SJSA1 (cell line): ENCODE data around the gene PROB1. TPM values are rescaled to one million over a fixed set of nuclear protein-coding genes. Genes with fewer than 3 reads are reported as not detected.
A peak's percentile ranks its signal among the peaks of the same experiment; 100 is the strongest.
"Not testable (repeated sequence)": the region's sequence is repeated elsewhere in the genome, so short reads cannot be mapped to it uniquely, and the experiment has no call there.

Experiments used
- DNase-seq, 2 experiments: peaks; one replicate each; pipeline ENCODE4 v3.0.0-alpha.2; 2015 to 2020; ENCODE audit warnings: low spot score in 2 of 2, low read depth in 1 of 2
- H3K27ac ChIP-seq: fragments of 250-450 bp; sonication (Bioruptor Pico); 2 replicates; pipeline ENCODE4 v1.5.1; 2020; ENCODE audit warnings: mild to moderate bottlenecking, moderate library complexity
- H3K27me3 ChIP-seq: fragments of 250-450 bp; sonication (Bioruptor Pico); replicated peaks from 2 replicates; pipeline ENCODE4 v1.5.1; 2020; ENCODE audit warnings: mild to moderate bottlenecking, moderate library complexity
- H3K36me3 ChIP-seq: fragments of 250-450 bp; sonication (Bioruptor Pico); 2 replicates; pipeline ENCODE4 v1.5.1; 2020; ENCODE audit warnings: mild to moderate bottlenecking
- H3K4me1 ChIP-seq: fragments of 250-450 bp; sonication (Bioruptor Pico); replicated peaks from 2 replicates; pipeline ENCODE4 v1.6.1; 2021; ENCODE audit warnings: mild to moderate bottlenecking
- H3K4me3 ChIP-seq: fragments of 250-450 bp; sonication (Bioruptor Pico); 2 replicates; pipeline ENCODE4 v1.5.1; 2020; ENCODE audit warnings: mild to moderate bottlenecking
- H3K9me3 ChIP-seq: fragments of 250-450 bp; sonication (Bioruptor Pico); replicated peaks from 2 replicates; pipeline ENCODE4 v1.5.1; 2020; ENCODE audit warnings: mild to moderate bottlenecking
- total RNA-seq: library from RNA; depleted of rRNA; stranded (reverse); fragments of >200 nt; shearing (Covaris generic); gene quantifications from 2 replicates; pipeline ENCODE4 v1.2.3, GENCODE V29; 2014

PROB1 gene
- total RNA-seq, 1 experiment from 2014 or later, result 0.58 TPM

DNA sequence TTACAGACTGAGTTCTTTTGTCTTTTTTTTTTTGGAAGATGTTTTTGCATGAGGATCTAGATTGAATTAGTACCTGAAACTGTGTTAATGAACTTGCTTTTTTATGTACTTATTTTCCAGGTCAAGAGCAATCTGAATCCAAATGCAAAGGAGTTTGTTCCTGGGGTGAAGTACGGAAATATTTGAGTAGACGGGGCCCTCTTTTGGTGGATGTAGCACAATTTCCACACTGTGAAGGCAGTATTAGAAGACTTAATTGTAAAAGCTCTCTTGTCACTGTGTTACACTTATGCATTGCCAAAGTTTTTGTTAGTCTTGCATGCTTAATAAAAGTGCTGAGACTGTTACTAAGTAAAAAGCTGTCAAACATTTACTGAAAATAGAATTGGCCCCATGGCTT, 26.3 kb downstream of the PROB1 start:
- Histone ChIP-seq H3K27ac (no peak overlapping the region), H3K9me3 (no peaks in the 10 kb centered on the region), H3K4me3 (no peak overlapping the region), H3K4me1 (no peaks in the 10 kb centered on the region), H3K27me3 (no peaks in the 10 kb centered on the region), H3K36me3 (peaks cover 86% of the 10 kb centered on the region)
- no peak for DNase-seq

- Histone ChIP-seq H3K4me1 (no peaks in the 10 kb centered on the region), H3K27ac (no peak overlapping the region), H3K4me3 (no peak overlapping the region), H3K36me3 (peaks cover 57% of the 10 kb centered on the region), H3K27me3 (no peaks in the 10 kb centered on the region), H3K9me3 (no peaks in the 10 kb centered on the region)
- no peak for DNase-seq
Measured at GRCh38 chr5:139364466-139364865, 30.4 kb downstream of the PROB1 start.

DNA sequence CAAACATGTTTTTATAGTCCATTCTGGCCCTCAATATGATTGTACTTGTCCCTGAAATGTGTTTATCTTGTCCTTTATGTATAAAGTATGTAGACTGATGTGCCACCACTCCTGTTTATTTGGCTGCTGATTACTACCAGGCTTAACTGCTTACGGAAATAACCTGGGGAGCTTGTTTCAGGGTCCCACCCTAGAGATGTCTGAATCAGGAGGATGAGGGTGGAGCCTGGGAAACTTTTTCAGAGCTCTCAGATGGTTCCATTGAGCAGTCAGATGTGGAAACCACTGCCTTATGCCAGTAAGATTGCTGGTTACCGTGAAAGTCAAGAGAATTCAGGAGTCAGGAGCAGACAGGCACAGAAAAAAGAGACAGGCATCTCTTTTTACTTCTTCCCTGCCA, 31.0 kb downstream of the PROB1 start:
- no peak overlapping the region for H3K4me3 ChIP-seq
- DNase-seq, result no peak
- H3K4me1 ChIP-seq, result no peaks in the 10 kb centered on the region
- H3K27me3 ChIP-seq, result no peaks in the 10 kb centered on the region
- peaks cover 57% of the 10 kb centered on the region for H3K36me3 ChIP-seq
- H3K9me3 ChIP-seq, result no peaks in the 10 kb centered on the region
- no peak overlapping the region for H3K27ac ChIP-seq

DNA sequence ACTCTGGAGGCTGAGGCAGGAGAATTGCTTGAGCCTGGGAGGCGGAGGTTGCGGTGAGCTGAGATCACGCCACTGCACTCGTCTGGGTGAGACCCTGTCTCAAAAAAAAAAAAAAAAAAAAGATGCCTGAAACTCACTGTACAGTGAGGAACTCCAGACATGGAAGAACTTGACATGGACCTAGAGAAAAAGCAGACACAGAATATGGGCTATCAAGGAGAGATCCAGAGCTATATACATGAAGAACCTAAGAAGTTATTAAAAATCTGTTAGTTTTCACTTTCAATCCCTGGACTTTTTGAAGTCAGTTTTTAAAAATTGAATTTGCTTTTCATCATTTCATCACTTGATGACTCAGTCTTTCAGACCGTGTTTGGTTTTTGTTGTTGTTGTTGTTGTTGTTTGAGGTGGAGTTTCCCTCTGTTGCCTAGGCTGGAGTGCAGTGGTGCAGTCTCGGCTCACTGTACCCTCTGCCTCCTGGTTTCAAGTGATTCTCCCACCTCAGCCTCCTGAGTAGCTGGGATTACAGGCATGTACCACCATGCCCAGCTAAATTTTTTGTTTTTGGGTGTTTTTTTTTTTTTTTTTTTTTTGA, 33.0 kb downstream of the PROB1 start:
- peaks cover 59% of the 10 kb centered on the region for H3K36me3 ChIP-seq
- no peak for DNase-seq
- no peaks in the 10 kb centered on the region for H3K9me3 ChIP-seq
- H3K4me3 ChIP-seq, result no peak overlapping the region
- no peaks in the 10 kb centered on the region for H3K27me3 ChIP-seq
- H3K4me1 ChIP-seq, result no peaks in the 10 kb centered on the region
- no peak overlapping the region for H3K27ac ChIP-seq

DNA sequence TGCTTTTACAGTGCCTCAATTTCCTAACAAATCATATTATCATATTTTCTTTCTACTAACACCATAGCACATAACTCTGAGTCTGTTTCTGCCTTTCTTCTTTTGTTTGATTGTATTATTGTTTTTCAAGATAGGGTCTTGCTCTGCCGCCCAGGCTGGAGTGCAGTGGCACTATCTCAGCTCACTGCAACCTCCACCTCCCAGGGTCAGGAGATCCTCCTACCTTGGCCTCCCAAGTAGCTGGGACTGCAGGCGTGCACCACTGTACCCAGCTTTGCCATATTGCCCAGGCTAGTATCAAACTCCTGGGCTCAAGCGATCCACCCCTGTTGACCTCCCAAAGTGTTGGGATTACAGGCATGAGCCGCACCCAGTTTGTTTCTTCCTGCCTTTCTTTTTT, 34.5 kb downstream of the PROB1 start:
- Histone ChIP-seq H3K4me1 (no peaks in the 10 kb centered on the region), H3K27ac (no peak overlapping the region), H3K9me3 (no peaks in the 10 kb centered on the region), H3K4me3 (no peak overlapping the region), H3K27me3 (no peaks in the 10 kb centered on the region), H3K36me3 (peaks cover 50% of the 10 kb centered on the region)
- DNase-seq, result no peak

GRCh38 chr5:139358064-139358463, 36.8 kb downstream of the PROB1 start:
- H3K4me3 ChIP-seq, result no peak overlapping the region
- H3K27me3 ChIP-seq, result no peaks in the 10 kb centered on the region
- peaks cover 43% of the 10 kb centered on the region for H3K36me3 ChIP-seq
- H3K9me3 ChIP-seq, result no peaks in the 10 kb centered on the region
- H3K4me1 ChIP-seq, result no peaks in the 10 kb centered on the region
- DNase-seq, result no peak
- H3K27ac ChIP-seq, result no peak overlapping the region

DNA sequence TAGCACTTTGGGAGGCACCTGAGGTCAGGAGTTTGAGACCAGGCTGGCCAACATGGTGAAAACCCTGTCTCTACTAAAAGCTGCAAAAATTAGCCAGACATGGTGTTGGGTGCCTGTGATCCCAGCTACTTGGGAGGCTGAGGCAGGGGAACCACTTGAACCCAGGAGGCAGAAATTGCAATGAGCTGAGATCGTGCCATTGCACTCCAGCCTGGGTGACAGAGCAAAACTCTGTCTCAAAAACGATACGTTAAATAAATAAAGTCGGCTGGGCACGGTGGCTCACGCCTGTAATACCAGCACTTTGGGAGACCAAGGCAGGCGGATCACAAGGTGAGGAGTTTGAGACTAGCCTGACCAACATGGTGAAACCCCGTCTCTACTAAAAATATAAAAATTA, 39.0 kb downstream of the PROB1 start:
- H3K27me3 ChIP-seq, DNase-seq, H3K4me3 ChIP-seq, H3K27ac ChIP-seq, H3K4me1 ChIP-seq, H3K9me3 ChIP-seq: not testable (repeated sequence)
- H3K36me3 ChIP-seq, result peaks cover 43% of the 10 kb centered on the region

GRCh38 chr5:139354186-139354585, 40.7 kb downstream of the PROB1 start:
- Histone ChIP-seq H3K4me1 (no peaks in the 10 kb centered on the region), H3K27ac (no peak overlapping the region), H3K27me3 (no peaks in the 10 kb centered on the region), H3K9me3 (no peaks in the 10 kb centered on the region), H3K36me3 (peaks cover 43% of the 10 kb centered on the region), H3K4me3 (no peak overlapping the region)
- DNase-seq, result no peak

GRCh38 chr5:139347863-139348262, 47.0 kb downstream of the PROB1 start:
- H3K4me1 ChIP-seq, H3K4me3 ChIP-seq, H3K27ac ChIP-seq, H3K9me3 ChIP-seq, H3K27me3 ChIP-seq, DNase-seq: not testable (repeated sequence)
- H3K36me3 ChIP-seq, result peaks cover 21% of the 10 kb centered on the region

DNA sequence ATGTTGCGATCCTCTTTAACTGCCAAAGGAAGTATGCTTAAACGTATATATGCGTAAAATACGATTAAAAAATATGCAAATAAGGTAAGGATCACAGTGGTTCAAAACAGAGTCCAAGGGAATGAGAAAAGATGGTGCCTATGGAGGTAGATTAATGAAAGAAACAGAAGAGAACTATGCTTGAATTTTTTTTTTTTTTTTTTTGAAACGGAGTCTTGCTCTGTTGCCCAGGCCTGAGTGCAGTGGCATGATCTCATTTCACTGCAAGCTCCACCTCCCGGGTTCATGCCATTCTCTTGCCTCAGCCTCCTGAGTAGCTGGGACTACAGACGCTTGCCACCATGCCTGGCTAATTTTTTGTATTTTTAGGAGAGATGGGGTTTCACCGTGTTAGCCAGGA, 49.5 kb downstream of the PROB1 start:
- H3K27ac ChIP-seq, H3K9me3 ChIP-seq, H3K4me3 ChIP-seq, H3K27me3 ChIP-seq, DNase-seq: not testable (repeated sequence)
- Histone ChIP-seq H3K36me3 (peaks cover 25% of the 10 kb centered on the region), H3K4me1 (peaks cover 13% of the 10 kb centered on the region)

DNA sequence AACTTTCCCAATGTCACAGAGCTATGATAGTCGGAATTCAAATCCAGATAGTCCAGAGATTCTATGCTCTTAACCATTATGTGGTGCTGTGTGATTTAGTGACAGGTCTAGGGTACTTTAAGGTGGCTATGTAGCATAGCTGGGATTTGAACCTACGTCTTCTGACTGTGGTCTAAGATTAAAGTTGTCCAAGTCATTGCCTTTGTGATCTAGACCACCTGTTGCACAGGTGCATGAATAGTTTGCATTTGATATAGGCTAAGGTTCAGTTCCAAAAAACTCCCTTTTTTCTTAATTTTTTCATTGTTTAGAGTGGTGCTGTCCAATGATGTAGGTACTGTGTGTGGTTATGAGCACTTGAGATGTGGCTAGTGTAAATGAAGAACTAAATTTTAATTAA, 50.7 kb downstream of the PROB1 start:
- Histone ChIP-seq H3K36me3 (peaks cover 20% of the 10 kb centered on the region), H3K27me3 (no peaks in the 10 kb centered on the region), H3K27ac (no peak overlapping the region), H3K4me3 (no peak overlapping the region), H3K9me3 (no peaks in the 10 kb centered on the region), H3K4me1 (peaks cover 13% of the 10 kb centered on the region)
- DNase-seq, result no peak

DNA sequence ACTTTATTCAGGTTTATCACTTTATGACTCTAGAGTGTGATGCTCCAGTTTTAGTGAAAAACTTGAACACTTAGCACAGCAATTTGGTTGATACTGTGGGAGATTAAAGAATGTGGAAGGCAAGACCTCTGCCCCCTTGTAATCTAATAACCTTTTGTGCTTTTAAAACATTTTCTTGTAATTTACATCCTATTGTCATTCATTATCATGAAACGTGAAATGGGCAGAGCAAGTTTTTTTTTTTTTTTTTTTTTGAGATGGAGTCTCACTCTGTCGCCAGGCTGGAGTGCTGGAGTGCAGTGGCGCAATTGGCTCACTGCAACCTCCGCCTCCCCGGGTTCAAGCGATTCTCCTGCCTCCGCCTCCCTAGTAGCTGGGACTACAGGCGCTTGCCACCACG, 51.4 kb downstream of the PROB1 start:
- no peak overlapping the region for H3K27ac ChIP-seq
- H3K9me3 ChIP-seq, result no peaks in the 10 kb centered on the region
- peaks cover 13% of the 10 kb centered on the region for H3K4me1 ChIP-seq
- no peak for DNase-seq
- no peaks in the 10 kb centered on the region for H3K27me3 ChIP-seq
- no peak overlapping the region; the same call in 1 of the 2 replicates for H3K4me3 ChIP-seq
- H3K36me3 ChIP-seq, result peaks cover 20% of the 10 kb centered on the region

DNA sequence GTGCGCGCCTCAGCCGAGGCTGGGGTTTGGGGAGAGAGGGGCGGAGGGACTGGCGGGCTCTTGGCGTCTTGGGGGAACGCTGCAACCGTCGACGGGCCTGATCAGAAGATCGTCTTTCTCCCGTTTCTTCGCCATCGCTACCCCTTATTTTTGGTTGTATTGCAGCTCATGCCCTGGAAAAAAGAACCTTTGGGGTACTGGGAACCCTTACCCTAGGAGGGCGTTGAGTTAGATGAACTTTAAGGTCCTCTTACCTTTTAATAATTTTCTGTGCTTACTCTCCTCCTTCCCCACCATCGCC, 52.5 kb downstream of the PROB1 start:
- H3K36me3 ChIP-seq, result peaks cover 16% of the 10 kb centered on the region
- DNase-seq, result no peak
- H3K4me1 ChIP-seq, result peaks cover 13% of the 10 kb centered on the region
- peak overlapping the region; percentile 94 for H3K27ac ChIP-seq
- peak overlapping the region; percentile 77 for H3K4me3 ChIP-seq
- no peaks in the 10 kb centered on the region for H3K9me3 ChIP-seq
- H3K27me3 ChIP-seq, result no peaks in the 10 kb centered on the region

DNA sequence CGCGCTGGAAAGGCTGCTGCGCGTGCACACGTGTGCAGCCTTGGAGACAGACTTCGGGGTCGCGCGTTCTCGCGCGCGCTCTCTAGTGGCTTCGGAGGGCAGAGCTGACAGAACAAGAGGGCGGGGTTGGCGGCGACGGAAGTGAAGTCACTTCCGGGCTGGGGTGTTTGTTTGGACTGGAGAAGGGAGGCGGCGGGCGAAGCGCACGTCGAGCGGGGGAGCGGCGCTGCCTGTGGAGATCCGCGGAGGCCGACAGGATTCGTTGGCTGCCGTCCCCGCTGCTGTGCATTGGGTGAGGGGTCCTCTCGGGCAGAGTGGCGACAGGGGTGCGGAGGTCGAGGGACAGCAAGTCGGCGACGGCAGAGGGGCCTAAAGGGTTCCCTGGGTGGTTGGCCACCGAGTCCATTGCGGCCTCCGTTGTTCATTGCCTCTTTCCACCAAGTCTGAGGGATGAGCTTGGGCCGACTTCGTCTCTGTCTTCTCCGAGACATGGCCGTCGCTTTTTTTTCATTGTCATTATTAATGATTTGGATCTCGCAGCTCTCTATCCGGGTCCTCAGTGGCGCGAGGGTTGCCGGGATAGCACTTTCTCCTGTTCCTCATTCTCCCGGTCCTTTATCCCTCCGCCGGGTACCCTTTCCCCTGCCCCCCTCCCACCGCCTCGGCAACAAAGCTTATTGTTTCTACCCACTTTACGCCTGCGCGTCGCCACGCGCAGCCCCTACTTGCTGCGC, 53.0 kb downstream of the PROB1 start, which contains the start of gene PAIP2:
TSS of gene PAIP2 (plus strand) at position 166 of the 734 bp plus-strand sequence. CDS start 21,931 bp downstream, outside the sequence.
- Histone ChIP-seq H3K27me3 (no peaks in the 10 kb centered on the region), H3K4me1 (peaks cover 13% of the 10 kb centered on the region), H3K36me3 (peaks cover 14% of the 10 kb centered on the region), H3K27ac (peak within 1 kb of the TSS; percentile 94), H3K9me3 (no peaks in the 10 kb centered on the region), H3K4me3 (peak within 1 kb of the TSS; percentile 77)
- DNase-seq, result peak; percentile 99 to 100
